H1 (cell line): ENCODE measurements around the gene CERKL. TPM values are rescaled to one million over a fixed set of nuclear protein-coding genes. Genes with fewer than 3 reads are reported as not detected.

Source experiments
- CTCF ChIA-PET: fragments of 300-600 bp; sonication (Branson Sonifier 250); formaldehyde crosslinking; loops from one replicate; lab custom pipeline; 2021; ENCODE audit not compliant: partially characterized antibody; lab: Charles Lee
- POLR2A ChIA-PET: fragments of 300-600 bp; sonication (Branson Sonifier 250); formaldehyde crosslinking; loops from one replicate; lab custom pipeline; 2021; ENCODE audit warnings: inconsistent platforms; ENCODE audit not compliant: partially characterized antibody; lab: Charles Lee
- DNase-seq, 2 experiments: peaks; one replicate each; pipeline versions ENCODE4 v3.0.0 to v3.0.0-alpha.2; 2010 to 2022; ENCODE audit warnings: low spot score in 2 of 2, low read depth in 1 of 2, mixed read lengths in 1 of 2
- FAIRE-seq: peaks from 2 replicates; lab custom pipeline; 2011; peaks lifted over from hg19 to GRCh38; lab: Jason Lieb, UNC
- H2AFZ ChIP-seq: 2 replicates; pipeline ENCODE4 v1.8.1; 2012; ENCODE audit warnings: low read length, inconsistent platforms
- H2AK5ac ChIP-seq: 2 replicates; pipeline ENCODE4 v1.6.1; 2013; ENCODE audit warnings: low read depth, low read length
- H2BK120ac ChIP-seq: replicated peaks from 2 replicates; pipeline ENCODE3; 2013; ENCODE audit warnings: low read depth, low read length, inconsistent platforms
- H2BK12ac ChIP-seq: 2 replicates; pipeline ENCODE4 v1.6.1; 2013; ENCODE audit warnings: low read depth, low read length
- H2BK15ac ChIP-seq: 2 replicates; pipeline ENCODE4 v1.6.1; 2013; ENCODE audit warnings: low read length
- H2BK20ac ChIP-seq: 2 replicates; pipeline ENCODE4 v1.6.1; 2013; ENCODE audit warnings: low read length
- H2BK5ac ChIP-seq: 2 replicates; pipeline ENCODE4 v1.6.1; 2013; ENCODE audit warnings: low read depth, low read length
- H3K14ac ChIP-seq: 2 replicates; pipeline ENCODE4 v1.6.1; 2013; ENCODE audit warnings: inconsistent platforms; ENCODE audit not compliant: insufficient read length
- H3K18ac ChIP-seq: 2 replicates; pipeline ENCODE4 v1.6.1; 2013; ENCODE audit warnings: low read length; ENCODE audit errors: extremely low read depth
- H3K23ac ChIP-seq: 2 replicates; pipeline ENCODE4 v1.6.1; 2013; ENCODE audit warnings: inconsistent platforms; ENCODE audit not compliant: insufficient read length
- H3K23me2 ChIP-seq: 2 replicates; pipeline ENCODE4 v1.6.1; 2013; ENCODE audit warnings: low read depth, low read length
- H3K27ac ChIP-seq: 2 replicates; pipeline ENCODE4 v1.6.1; 2011; ENCODE audit warnings: low read depth, low read length, inconsistent platforms
- H3K27me3 ChIP-seq, 4 experiments: replicated peaks in 1 of 4; 1 replicate in 1 of 4; 2 replicates in 3 of 4; pipeline versions ENCODE4 v1.6.1 to v1.8.1; 2011 to 2013; ENCODE audit warnings: low read length in 3 of 4, mild to moderate bottlenecking in 3 of 4, inconsistent platforms in 2 of 4, mixed read lengths in 2 of 4, moderate library complexity in 1 of 4; ENCODE audit not compliant: control insufficient read depth in 3 of 4, insufficient read depth in 3 of 4; ENCODE audit errors: extremely low read depth in 1 of 4
- H3K36me3 ChIP-seq, 4 experiments: 2 replicates each; pipeline versions ENCODE4 v1.6.1 to v1.8.1; 2011 to 2013; ENCODE audit warnings: mild to moderate bottlenecking in 4 of 4, low read length in 3 of 4, moderate library complexity in 2 of 4, control low read depth in 1 of 4, inconsistent platforms in 1 of 4; ENCODE audit not compliant: insufficient read depth in 4 of 4, control insufficient read depth in 2 of 4
- H3K4ac ChIP-seq: replicated peaks from 2 replicates; pipeline ENCODE3; 2013; ENCODE audit warnings: low read length, low read depth, mixed read lengths, inconsistent platforms; ENCODE audit not compliant: insufficient read length
- H3K4me1 ChIP-seq, 4 experiments: replicated peaks in 1 of 4; 1 replicate in 1 of 4; 2 replicates in 3 of 4; pipeline versions ENCODE4 v1.6.1 to v1.8.1; 2011 to 2013; ENCODE audit warnings: low read length in 3 of 4, inconsistent platforms in 2 of 4, mixed read lengths in 1 of 4; ENCODE audit not compliant: insufficient read depth in 4 of 4, control insufficient read depth in 3 of 4
- H3K4me2 ChIP-seq, 2 experiments: 2 replicates each; pipeline versions ENCODE4 v1.6.1 to v1.8.1; 2011 to 2013; ENCODE audit warnings: low read depth in 2 of 2, low read length in 2 of 2, control low read depth in 1 of 2, inconsistent platforms in 1 of 2, mild to moderate bottlenecking in 1 of 2; ENCODE audit not compliant: insufficient read depth in 1 of 2
- H3K4me3 ChIP-seq, 4 experiments: fragments of 200-600, 300-600 bp in 1 of 4; sonication (generic), shearing (Covaris generic), sonication (Bioruptor Twin) in 1 of 4; 2 replicates each; pipeline versions ENCODE4 v1.5.1 to v1.8.1; 2011 to 2016; ENCODE audit warnings: low read length in 4 of 4, low read depth in 3 of 4, control low read depth in 2 of 4, inconsistent platforms in 2 of 4, mild to moderate bottlenecking in 2 of 4, mixed read lengths in 1 of 4, moderate library complexity in 1 of 4; ENCODE audit not compliant: insufficient read depth in 2 of 4; ENCODE audit errors: extremely low read depth in 1 of 4
- H3K56ac ChIP-seq: replicated peaks from 2 replicates; pipeline ENCODE3; 2013; ENCODE audit warnings: low read depth, mild to moderate bottlenecking, mixed read lengths, low read length, inconsistent platforms; ENCODE audit not compliant: insufficient read length
- H3K79me1 ChIP-seq: 2 replicates; pipeline ENCODE4 v1.6.1; 2013; ENCODE audit warnings: low read depth, low read length, control low read depth
- H3K79me2 ChIP-seq, 2 experiments: 2 replicates each; pipeline versions ENCODE4 v1.6.1 to v1.8.1; 2012 to 2013; ENCODE audit warnings: low read length in 2 of 2, mild to moderate bottlenecking in 2 of 2, inconsistent platforms in 1 of 2; ENCODE audit not compliant: insufficient read depth in 2 of 2, control insufficient read depth in 1 of 2
- H3K9ac ChIP-seq, 4 experiments: replicated peaks in 1 of 4; 1 replicate in 1 of 4; 2 replicates in 3 of 4; pipeline versions ENCODE4 v1.6.1 to v1.8.1; 2011 to 2013; ENCODE audit warnings: low read depth in 3 of 4, low read length in 3 of 4, control low read depth in 2 of 4, mild to moderate bottlenecking in 2 of 4, moderate library complexity in 2 of 4, inconsistent platforms in 1 of 4; ENCODE audit errors: extremely low read depth in 1 of 4
- H3K9me3 ChIP-seq, 2 experiments: 2 replicates each; pipeline versions ENCODE4 v1.6.1 to v1.8.1; 2012 to 2013; ENCODE audit warnings: mild to moderate bottlenecking in 2 of 2, moderate library complexity in 2 of 2, control low read depth in 1 of 2, inconsistent platforms in 1 of 2, low read depth in 1 of 2, low read length in 1 of 2, mixed read lengths in 1 of 2; ENCODE audit not compliant: insufficient read depth in 2 of 2
- H4K20me1 ChIP-seq, 2 experiments: replicated peaks in 1 of 2; 2 replicates each; pipeline versions ENCODE3 to v1.8.1; 2011 to 2013; ENCODE audit warnings: inconsistent platforms in 2 of 2, low read length in 2 of 2, mild to moderate bottlenecking in 1 of 2; ENCODE audit not compliant: insufficient read depth in 2 of 2, control insufficient read depth in 1 of 2
- H4K5ac ChIP-seq: 2 replicates; pipeline ENCODE4 v1.6.1; 2013; ENCODE audit warnings: low read length, low read depth, mixed read lengths, inconsistent platforms; ENCODE audit not compliant: insufficient read length
- H4K8ac ChIP-seq: 2 replicates; pipeline ENCODE4 v1.8.0; 2013; ENCODE audit warnings: mild to moderate bottlenecking, moderate library complexity, low read length, inconsistent platforms; ENCODE audit not compliant: insufficient read depth; ENCODE audit errors: extremely low read depth
- H4K91ac ChIP-seq: replicated peaks from 2 replicates; pipeline ENCODE3; 2013; ENCODE audit warnings: low read length, mixed read lengths, inconsistent platforms; ENCODE audit not compliant: insufficient read length
- CREB1 ChIP-seq: IDR thresholded peaks from 2 replicates; pipeline ENCODE4 v1.6.1; 2012; ENCODE audit warnings: inconsistent platforms
- EZH2 ChIP-seq: fragments of 200-600 bp; sonication (generic); IDR thresholded peaks from 2 replicates; pipeline ENCODE4 v1.7.1; 2012; ENCODE audit warnings: low read depth, mild to moderate bottlenecking, moderate library complexity, low read length, inconsistent platforms; ENCODE audit not compliant: severe bottlenecking
- TAF7 ChIP-seq: optimal IDR thresholded peaks from 2 replicates; pipeline ENCODE3; 2011; ENCODE audit warnings: low read depth, mild to moderate bottlenecking, inconsistent platforms, low read length, moderate library complexity, borderline replicate concordance
- WGBS, 2 experiments: shearing (Covaris generic) in 1 of 2; methylation state at CpG; one replicate each; pipeline versions ENCODE4 v1.1.6 to v1.1.7; 2013 to 2015; ENCODE audit warnings: low lambda C conversion rate in 2 of 2, mixed read lengths in 2 of 2, inconsistent platforms in 1 of 2, low coverage in 1 of 2, missing lambda C conversion rate in 1 of 2; ENCODE audit not compliant: insufficient replicate concordance in 2 of 2, insufficient coverage in 1 of 2, insufficient read length in 1 of 2; ENCODE audit errors: extremely low coverage in 1 of 2, missing lambda C conversion rate in 1 of 2; 5-methylcytosine and 5-hydroxymethylcytosine counted together
- polyA plus RNA-seq, 7 experiments: library from polyadenylated mRNA; depleted of rRNA in 3 of 7; stranded (reverse) in 5 of 7; unstranded in 2 of 7; fragments of >200 nt in 5 of 7; fragments of 200-250 nt in 2 of 7; gene quantifications; 1 replicate in 5 of 7; 2 replicates in 1 of 7; 4 replicates in 1 of 7; pipeline versions ENCODE4 v1.2.1 to v1.2.3, GENCODE V29; 2011 to 2013; ENCODE audit warnings: missing spikeins in 2 of 7, mixed read lengths in 2 of 7
- total RNA-seq: library from RNA; stranded (reverse); fragmentation: NEBNext Ultra II Directional; extraction: Animal tissue kit (Norgen Biotek cat#: 25700); gene quantifications from 2 replicates; pipeline ENCODE4 v1.2.1, GENCODE V29; 2021

Gene CERKL
- total and polyA plus RNA-seq, 2 of the 8 experiments (the other 6 are each of a cell fraction or from before 2014, with no cell fraction given) = 0.05 TPM; not detected in 1

GRCh38 chr2:181554061-181554830, 102.7 kb downstream of the CERKL start:
- Histone ChIP-seq H3K27ac (no peak overlapping the region), H2BK20ac (no peak overlapping the region), H2BK12ac (no peak overlapping the region), H3K23ac (no peak overlapping the region), H3K23me2 (no peaks in the 10 kb centered on the region), H3K9me3 (no peaks in the 10 kb centered on the region), H2BK15ac (no peak overlapping the region), H4K5ac (no peak overlapping the region), H3K4me1 (no peaks in the 10 kb centered on the region), H3K14ac (no peak overlapping the region), H3K36me3 (no peaks in the 10 kb centered on the region), H3K79me2 (no peaks in the 10 kb centered on the region), H2BK120ac (no peak overlapping the region), H3K4me3 (no peak overlapping the region), H3K56ac (no peak overlapping the region), H3K4ac (no peak overlapping the region), H2BK5ac (no peak overlapping the region), H4K20me1 (no peaks in the 10 kb centered on the region), H3K18ac (no peak overlapping the region), H2AK5ac (no peak overlapping the region), H4K8ac (no peak overlapping the region), H3K9ac (no peak overlapping the region), H3K4me2 (no peak overlapping the region), H3K27me3 (peaks cover 0 to 1% (median 0%) of the 10 kb centered on the region in 4 experiments; a peak in 1 of 7 replicates), H2AFZ (no peak overlapping the region), H3K79me1 (no peaks in the 10 kb centered on the region), H4K91ac (no peak overlapping the region)
- TF ChIP-seq TAF7 (no peak), CREB1 (no peak), EZH2 (no peak)
- DNase-seq (no peak), FAIRE-seq (no peak)
- CTCF ChIA-PET = interaction anchor here (0.7 kb wide), 1 partner anchor 161 kb away, joined by 3 read pairs; no protein-coding TSS in a partner anchor
- WGBS, 2 experiments = 100% methylated on average over 2 of the region's 2 CpGs; no CpG with 5 or more reads in 1 of the 2 experiments
- POLR2A ChIA-PET = no interaction called here
